Right lobe of liver (tissue), 4 donors: Measurements from ENCODE around the gene GRIK1.

Experiments
- POLR2A ChIP-seq: fragments of 450-650 bp; IDR thresholded peaks from one replicate; pipeline ENCODE4 v1.6.1; 2017; ENCODE audit warnings: antibody characterized with exemption, mild to moderate bottlenecking
- TF ChIP-seq, protein P1 (sequence below), 4 donors: fragments of 200-600 bp in 3 of 4; fragments of 450-650 bp in 1 of 4; IDR thresholded peaks; one replicate each; pipeline versions ENCODE4 v1.5.1 to v1.8.0; 2016 to 2022; ENCODE audit warnings: antibody characterized with exemption in 4 of 4, mild to moderate bottlenecking in 2 of 4
- donor health status: DM: no; HTN: no; CAD: no.
- donor health status: DM: no; HTN: no; CAD: no.
- donor health status: DM: no; HTN: yes; CAD: no.

DNA sequence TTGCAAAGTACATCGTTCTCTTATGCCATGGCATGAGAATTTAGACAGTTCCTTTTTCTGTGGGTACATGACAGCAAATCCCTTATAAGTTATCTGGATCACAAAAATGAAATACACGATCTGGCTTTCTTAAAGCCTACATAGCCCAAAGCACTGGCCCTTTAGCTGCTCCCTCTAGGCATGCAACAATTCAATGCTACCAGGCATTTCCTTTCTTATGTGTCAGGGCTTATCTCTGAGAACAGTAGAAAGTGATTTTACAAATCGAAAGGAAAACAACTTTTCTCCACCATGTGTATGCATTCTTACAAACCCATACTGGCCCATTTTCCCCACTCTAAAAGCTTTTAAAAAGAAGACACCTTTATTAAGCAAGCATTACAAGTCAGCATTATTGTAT is 139.7 kb downstream of the GRIK1 start:
- TF ChIP-seq POLR2A, result no peak
- TF ChIP-seq, protein P1, sequence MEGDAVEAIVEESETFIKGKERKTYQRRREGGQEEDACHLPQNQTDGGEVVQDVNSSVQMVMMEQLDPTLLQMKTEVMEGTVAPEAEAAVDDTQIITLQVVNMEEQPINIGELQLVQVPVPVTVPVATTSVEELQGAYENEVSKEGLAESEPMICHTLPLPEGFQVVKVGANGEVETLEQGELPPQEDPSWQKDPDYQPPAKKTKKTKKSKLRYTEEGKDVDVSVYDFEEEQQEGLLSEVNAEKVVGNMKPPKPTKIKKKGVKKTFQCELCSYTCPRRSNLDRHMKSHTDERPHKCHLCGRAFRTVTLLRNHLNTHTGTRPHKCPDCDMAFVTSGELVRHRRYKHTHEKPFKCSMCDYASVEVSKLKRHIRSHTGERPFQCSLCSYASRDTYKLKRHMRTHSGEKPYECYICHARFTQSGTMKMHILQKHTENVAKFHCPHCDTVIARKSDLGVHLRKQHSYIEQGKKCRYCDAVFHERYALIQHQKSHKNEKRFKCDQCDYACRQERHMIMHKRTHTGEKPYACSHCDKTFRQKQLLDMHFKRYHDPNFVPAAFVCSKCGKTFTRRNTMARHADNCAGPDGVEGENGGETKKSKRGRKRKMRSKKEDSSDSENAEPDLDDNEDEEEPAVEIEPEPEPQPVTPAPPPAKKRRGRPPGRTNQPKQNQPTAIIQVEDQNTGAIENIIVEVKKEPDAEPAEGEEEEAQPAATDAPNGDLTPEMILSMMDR (IDR thresholded peaks at IDR 0.05), result no peak
